Measurements from ENCODE around the gene UBA3.

UBA3 gene

DNA sequence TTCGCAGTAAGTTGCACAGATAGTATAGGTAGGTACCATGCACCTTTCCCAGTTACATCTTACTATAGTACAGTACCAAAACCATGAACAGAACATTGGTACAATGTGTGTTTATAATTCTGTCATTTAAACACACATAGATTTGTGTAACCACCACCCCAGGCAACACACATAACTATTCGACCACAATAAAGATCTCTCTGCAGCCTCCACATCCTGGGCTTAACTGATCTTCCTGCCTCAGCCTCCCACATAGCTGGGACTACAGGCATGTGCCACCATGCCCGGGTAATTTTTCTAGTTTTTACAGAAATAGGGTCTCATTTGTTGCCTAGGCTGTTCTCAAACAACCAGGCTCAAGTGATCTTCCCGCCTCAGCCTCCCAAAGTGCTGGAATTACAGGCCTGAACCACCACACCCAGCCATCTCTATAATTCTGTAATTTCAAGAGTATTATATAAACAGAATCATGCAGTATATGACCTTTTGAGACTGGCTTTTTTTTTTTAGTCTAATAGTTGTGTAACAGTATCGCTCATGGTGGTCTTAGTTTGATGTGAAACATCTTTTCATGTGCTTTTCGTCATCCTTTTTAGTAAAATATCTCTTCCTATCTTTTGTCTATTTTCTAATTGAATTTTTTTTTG, 14.7 kb downstream of the UBA3 start:
- peak; percentile 59 for DNase-seq

DNA sequence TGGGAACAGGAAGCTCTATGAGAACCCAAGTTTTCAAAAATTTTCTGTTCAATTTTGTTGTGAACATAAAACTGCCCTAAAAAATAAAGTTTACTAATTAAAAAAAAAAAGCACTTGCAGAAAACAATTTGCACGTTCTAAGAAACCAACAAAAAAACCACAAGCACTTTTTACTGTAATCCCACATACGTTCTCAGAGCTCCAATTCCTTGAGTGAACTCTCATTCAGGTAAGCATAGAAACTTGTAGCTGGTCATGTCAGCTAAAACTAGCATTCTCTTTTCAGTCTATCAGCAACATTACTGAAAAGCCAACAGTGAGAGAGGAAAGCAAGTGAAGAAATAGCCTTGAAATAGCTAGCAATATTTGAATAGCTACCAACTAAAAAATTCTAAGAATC, 16.5 kb downstream of the UBA3 start:
- peak; percentile 24 for DNase-seq

DNA sequence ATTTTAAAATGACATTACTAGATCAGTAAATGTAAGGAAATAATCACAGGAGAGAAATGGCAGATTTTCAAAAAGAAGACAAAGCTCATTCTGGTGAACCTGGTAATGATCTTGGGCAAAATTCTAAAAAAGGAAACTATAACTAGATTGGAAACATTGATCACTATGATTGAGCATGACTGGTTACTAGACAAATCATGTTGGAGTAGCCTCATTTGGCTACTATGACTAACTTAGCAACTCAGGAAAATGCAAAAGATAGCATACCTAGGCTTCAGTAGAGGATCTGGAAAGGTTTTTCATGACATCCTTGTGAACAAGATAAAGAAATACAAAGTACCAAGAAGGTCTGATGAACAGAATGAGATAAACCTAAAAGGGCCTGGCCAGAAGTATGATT, 20.5 kb downstream of the UBA3 start:
- DNase-seq, result no peak

DNA sequence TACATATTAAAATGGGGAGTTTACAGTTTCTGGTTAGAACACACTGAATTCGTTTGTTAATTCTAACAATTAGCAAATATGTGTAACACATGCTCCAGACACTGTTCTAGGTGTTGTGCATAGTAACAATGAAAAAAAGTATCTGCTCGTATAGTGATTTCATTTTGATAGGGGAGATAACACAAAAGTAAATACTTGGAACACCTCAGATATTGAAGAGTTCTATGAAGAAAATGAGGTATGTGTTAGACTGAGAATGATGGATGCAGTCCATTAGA, 21.3 kb downstream of the UBA3 start:
- no peak for DNase-seq

DNA sequence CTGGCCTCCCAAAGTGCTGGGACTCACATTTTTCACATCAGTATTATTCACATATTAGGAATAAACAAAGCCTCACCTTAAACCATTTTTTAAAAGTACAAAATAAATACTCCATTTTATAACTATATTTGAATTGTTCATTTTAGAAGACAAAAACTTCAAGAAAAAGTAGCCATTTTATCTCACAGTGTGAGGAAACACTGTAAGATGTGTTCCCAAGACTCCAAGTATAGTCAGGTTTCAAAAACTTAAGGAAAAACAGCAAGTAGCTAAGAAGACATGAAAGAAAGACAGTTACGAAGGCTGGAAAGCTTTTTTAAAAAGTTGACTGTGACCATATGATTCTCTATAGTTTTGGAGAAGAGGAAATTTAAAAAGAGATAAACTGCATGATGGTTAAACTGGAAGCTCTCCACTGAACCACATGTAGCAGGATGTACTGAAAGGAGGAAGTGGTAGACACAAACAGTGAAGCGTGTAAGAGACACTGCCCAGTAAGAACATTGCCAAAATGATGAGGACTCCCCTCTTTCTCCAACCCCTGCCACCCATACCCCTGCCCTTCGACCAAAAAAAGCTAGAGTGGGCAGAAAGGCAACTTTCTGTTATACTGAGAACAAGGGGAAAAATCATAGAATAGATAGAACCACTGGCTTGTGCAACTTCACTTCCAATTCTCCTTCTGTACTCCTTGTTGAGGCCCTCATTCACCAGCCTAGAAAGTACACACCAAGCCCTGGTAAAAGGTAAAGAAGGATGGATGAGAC, 21.8 kb downstream of the UBA3 start:
- DNase-seq, result peak; percentile 59

DNA sequence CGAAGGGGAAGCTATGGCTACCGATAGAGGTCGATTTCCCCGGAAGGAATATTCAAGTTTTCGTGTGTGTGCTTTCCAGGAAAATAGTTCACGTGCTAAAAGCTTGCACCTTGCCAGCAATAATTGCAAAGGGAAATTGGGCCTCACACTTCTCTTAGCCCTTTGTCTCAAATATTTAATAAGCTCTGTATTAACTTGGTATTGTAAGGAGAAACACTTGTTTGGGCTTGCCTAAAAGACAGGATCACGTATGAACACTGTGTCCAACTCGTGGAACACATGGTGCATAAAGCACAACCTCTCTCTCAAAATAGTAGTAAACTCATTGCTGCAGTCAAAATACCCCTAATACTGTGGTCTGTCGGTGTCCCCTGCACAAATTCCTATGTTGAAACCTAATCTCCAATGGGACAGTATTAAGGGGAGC, 27.7 kb downstream of the UBA3 start:
- no peak for DNase-seq

DNA sequence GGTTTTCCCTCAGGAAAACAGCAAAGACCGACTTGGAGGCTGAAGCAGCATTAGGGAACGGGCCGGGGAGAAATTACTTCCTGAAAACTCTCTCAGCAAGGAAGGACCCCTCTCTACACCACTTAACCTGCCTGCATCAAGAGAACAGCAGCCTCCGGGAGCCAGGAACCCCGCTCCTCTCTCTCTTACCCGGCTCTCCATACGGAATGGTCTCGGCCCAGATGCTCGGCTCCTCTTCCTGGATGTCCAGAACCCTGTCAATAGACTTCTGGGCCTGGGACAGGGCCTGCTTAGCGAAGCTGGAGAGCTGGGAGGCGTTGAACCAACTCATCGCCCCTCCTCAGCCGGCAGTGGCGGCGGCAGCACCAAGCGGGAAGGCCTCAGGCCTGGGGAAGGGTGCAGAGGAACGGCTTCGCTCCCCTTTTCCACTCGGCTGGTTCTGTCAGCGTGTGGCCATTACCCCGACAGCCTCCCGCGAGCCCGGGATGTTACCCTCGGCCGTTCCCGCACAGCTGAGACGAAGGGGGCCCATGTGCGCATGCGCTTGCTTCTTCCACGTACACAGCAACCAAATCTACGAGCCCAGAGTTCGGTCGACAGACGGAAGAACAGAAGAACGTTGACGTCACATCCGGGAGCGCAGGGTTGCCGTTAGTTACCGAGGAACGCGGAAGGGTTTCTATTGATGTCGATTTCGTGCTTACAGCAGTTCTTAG, 28.3 kb downstream of the UBA3 start, which contains the start of gene TMF1:
TMF1 (minus strand) TSS at position 578 of the 716 bp plus-strand sequence; CDS start at position 331, 247 bp downstream.
- peak; percentile 98 for DNase-seq

DNA sequence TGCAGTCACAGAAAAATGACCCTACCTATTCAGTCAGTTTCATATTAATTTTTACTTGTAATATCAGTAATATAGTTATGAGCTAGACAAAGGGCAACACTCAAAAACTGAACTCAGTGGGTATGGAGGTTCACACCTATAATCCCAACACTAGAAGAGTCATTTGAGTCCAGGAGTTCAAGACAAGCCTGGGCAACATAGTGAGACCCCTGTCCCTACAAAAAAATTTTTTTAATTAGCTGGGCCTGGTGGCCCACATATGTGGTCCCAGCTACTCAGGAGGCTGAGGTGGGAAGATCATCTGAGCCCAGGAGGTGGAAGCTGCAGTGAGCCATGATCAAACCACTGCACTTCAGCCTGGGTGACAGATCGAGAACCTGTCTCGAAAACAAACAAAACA, 31.2 kb downstream of the UBA3 start:
- DNase-seq, result no peak

DNA sequence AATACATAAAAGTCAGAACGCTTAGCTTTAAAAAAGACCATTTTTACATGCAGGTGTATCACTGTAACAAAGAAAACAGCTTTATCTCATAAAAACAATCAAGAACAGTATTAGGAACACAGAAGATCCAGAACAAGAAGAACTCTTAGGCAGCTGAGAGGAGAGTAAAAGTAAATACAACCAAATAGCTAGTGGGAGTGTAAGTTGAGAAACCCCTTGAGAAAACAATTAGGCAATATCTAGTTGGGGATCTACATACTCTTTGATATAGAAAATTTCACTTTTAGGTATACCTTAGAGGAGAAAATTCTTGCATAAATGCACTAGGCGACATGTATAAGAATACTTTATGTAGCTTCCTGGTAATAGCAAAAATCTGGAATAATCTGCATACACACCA, 35.6 kb downstream of the UBA3 start:
- DNase-seq, result no peak

DNA sequence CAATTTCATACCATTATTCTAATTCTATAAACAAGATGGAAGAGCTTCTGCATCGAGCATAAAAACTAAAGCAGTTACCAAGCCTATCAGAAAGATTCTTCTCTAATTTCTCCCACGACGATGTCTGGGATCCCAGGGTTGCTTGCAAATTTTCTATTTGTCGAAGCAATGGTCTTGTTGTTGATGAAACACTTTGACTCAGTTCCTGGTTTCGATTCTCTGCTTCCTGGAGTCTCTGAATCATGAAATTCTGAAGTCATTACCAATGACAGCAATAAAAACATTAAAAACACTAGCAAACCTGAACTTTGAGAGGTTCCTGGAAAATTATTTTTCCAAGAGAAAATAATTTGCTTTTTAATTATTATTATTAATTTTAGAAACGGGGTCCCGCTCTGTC, 46.7 kb downstream of the UBA3 start:
- no peak for DNase-seq

DNA sequence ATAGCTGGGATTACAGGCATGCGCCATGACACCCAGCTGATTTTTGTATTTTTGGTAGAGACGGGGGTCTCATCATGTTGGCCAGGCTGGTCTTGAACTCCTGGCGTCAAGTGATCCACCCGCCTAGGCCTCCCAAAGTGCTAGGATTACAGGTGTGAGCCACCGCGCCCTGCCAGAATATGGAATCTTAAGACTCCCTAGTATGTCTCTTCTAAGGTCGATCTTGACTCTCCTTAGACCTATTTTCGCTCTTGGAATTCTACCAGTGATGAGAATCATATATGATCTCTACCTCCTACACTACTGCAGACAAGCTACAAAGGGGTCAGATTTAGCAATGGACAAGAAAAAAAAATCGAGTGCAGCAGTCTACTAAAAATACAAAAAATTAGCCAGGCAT, 47.4 kb downstream of the UBA3 start:
- DNase-seq, result no peak

DNA sequence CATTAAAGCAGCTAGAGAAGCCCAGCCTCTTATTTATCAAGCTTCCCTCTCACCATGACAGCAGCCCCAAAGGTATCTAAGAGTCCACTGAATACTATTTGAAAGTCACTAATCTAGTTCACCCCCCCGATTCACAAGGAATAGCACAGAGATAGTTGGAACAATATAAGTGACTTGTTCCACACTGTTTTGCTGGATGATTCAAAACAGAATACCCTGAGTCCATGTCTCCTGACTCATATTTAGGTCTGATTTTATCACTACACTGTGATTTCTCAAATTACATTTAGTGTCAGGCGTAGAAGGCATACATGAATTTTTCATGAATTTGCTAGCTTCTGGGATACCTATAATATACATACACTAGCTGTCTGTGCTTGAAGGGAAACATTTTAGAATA, 48.0 kb downstream of the UBA3 start:
- no peak for DNase-seq

DNA sequence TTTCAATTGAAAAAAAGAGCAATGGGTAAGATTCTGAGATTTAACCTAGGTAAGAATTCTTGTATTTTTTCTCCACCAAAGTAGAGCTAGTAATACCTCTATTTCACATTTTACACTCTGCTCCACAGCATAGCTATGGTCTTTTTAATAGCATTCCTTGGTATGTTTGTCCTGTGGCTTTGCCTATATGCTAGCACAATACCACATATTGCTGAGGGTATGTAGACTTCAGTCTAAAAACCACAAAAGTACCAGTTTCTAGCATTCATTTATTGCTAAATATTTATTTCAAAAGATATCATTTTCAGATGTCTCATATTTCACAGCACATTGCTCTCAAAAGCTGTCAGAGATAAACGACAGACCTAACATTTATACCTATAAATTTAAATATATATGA, 48.5 kb downstream of the UBA3 start:
- no peak for DNase-seq

DNA sequence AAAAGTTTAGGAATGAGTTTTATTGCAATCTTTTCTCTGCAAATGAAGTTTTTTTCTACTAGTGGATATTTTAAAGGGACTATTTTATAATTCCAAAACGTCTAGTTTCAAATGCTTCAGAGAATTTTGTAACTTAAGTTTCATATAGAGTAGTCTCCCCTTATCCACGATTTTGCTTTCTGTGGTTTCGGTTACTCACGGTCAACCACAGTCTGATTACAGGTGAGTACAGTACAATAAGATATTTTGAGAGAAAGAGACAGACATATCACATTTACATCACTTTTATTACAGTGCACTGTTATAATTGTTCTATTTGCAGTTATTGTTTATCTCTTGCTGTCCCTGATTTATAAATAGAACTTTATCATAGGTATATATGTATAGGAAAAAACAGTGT, 59.3 kb downstream of the UBA3 start:
- DNase-seq, result no peak

DNA sequence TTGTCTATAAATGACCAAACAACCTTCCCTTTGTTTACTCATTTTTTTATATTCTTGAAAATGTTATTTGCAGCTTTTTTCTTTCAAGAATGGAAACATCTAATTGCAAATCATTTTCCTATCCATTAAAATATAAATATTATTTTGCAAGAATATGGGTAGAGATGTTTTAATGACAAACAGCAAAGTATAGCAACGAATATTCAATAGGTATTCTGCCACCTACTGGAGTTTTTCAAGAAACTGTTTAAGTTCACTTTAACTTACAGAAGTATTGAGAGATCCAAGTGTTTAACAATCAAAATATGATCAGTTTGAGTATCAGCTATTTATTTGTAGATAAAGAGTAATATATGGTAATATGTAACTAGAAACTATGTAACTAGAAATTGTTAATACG, 59.7 kb downstream of the UBA3 start:
- no peak for DNase-seq

DNA sequence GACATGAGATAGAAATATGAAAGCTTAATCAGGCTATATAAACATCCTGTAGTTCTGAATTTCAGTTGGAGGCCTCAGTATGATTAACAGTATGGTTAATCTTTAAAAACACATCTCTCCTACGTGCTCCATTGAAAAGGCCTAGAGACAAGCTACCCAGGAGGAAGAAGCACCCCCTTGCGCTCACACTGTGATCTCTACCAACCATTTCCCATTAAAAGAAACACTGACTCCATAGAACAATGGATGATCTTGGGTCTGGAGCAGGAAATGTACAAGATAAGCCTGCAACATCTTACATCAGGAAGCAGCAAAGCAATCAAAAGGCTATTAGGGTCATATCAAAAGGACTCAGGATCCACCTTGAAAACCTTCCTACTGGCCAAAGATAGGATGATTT, 63.3 kb downstream of the UBA3 start:
- no peak for DNase-seq

DNA sequence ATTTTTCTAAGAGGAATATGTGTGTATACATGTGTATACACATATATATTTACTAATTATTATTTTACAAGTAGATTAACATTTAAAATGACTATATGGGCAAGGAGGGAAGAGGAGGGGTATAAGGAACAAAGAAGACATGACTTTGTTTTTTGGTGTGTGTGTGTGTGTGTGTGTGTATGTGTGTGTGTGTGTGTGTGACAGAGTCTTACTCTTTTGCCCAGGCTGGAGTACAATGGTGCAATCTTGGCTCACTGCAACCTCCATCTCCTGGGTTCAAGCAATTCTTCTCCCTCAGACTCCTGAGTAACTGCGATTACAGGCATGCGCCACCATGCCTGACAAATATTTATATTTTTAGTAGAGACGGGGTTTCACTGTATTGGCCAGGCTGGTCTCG, 64.1 kb downstream of the UBA3 start:
- no peak for DNase-seq

DNA sequence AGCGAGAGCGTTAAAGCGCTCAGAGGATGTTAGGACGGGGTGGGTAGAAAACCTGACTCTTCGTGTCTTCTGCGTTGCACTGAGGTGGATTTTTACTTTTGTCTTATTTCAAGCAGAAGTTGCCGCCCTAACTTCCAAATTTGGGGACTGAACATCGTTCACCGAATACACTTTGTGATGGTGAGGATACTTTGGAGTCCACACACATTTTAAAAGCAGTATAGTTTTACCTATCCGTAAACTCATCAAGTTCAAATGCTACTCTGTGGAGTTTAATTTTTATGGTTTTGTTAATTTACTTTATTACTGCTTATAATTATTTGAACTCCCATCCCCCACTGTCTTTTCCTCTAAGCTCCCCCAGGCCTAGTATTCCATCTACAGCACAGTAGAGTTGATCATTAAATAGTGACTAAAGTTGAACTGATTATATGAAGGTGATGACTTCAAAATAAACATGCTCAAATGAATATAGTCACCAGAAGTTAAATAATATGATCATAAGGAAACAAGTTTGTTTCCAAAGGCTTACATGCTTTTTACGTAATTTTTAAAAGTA, 66.1 kb downstream of the UBA3 start:
- no peak for DNase-seq

DNA sequence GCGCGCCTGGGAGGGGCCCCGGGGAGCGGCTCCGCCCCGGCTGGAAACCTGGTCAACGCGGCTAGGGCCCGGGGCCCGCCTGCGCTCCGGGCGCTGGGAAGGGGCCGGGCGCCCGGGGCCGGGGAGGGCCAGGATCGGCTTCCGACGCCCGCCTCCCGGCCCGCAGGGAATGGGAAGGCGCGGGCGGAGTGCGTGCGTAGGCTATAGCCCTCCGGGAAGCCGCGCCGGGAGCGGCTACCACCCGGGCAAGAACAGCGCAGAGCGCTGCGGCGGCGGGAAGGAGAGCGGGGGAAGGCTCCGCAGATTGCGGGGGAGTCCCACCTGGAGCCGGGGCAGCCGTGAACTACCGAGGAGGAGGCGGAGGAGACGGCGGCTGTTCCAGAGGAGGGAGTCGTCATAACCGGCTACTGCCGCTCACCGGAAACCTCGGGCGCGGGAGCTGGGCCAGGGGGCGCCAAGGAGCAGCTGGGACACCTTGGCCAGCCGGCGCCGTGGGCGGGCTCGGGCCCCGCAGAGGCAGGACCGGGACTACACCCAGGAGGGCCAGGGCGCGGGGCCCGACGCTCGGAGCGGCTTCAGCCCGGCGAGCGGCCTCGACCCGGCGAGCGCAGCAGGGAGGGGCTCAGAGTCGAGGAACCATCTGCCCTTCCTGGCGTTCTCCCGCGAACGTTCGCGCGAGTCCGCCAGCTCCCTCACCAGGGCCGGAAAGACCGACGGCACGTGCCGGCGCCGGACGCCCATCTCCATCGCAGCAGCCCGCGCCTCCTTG, 66.7 kb downstream of the UBA3 start, which contains the start of gene EOGT:
EOGT (minus strand) TSS at position 432 of the 769 bp plus-strand sequence. CDS start 3,838 bp downstream, outside the sequence.
- peak; percentile 86 for DNase-seq

DNA sequence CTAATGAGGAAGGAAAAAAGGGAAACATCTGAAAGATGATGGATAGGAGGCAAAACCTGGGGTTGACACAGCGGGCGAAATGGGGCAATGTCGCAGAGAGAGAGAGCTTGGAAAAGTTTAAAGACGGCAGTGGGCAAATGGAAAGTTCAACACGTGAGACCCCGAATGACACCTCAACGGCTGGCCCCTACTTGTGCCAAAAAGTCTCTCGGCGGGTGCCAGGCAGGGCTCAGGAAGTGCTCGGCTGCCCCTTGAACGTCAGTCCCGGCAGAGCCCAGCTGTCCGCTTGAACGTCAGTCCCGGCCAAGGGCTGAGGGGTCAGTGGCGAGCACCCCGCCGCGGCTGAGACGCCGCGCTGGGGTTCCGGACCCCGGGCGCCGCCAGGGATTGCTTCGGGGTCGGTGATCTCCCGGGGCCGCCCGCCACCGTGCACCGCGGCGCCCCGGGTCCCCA, 67.3 kb downstream of the UBA3 start:
- DNase-seq, result peak; percentile 31

DNA sequence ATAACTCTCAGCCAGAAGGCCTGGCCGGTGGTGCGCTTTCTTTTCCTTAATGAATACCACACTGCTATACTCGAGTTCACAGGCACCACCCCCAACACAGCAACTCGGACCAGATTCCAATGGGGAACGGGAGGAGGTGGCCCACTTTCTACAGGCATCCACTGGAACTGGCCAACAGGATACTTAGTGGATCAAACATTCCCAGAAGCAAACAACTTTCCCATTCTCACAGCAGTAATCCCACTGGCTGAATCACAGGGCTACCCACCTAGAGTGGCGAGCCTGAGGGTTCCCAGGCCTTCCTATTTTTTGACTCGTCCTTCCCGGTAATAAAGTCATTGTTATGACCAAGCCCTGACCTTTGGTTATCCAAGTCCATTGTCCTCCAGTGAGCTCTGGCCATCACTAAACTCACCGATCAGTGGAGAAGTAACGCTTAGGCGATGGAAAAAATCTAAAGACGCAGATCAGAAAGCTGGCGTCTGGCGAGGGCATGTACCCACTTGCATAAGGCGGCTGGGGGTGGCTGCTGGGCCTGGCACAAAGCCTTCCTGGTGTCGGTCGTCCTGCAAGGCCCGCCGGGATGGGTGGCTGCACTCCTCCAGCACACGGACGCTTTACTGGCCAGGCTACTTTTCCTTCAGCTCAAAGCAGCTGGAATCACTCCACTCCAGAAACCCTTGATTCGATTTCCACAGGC, 67.9 kb downstream of the UBA3 start:
- DNase-seq, result no peak

DNA sequence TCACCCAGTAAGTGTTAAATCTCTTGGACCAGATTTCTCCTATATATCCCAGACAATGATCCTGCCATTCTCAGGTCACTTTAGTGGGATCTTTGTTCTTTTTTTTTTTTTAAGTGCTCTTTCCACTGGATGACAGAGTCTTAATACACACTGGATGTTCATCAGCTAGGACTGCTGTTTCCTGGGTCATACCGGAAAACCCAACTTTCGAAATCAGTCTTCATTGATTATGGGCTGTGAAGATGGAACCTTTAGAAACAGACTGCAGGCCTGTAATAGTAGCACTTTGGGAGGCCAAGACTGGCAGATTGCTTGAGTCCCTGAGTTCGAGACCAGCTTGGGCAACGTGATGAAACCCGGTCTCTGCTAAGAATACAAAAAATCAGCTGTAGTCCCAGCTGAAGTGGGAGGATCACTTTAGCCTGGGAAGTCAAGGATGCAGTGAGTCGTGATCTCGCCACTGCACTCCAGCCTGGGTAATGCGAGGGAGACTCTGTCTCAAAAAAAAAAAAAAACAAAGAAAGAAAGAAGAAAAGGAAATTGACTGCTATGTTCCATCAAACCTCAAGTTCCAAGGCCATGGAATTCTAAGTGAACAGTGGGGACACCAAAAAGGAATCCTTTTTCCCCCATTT, 69.0 kb downstream of the UBA3 start:
- no peak for DNase-seq
